Trophoblast cell (in vitro differentiated cells and primary cell): Measurements from ENCODE around the gene CCR3.
A peak's percentile ranks its signal among the peaks of the same experiment; 100 is the strongest.

Source experiments
- DNase-seq, 2 donors: peaks; one replicate each; pipeline ENCODE4 v3.0.0-alpha.2; 2016
- H2AFZ ChIP-seq: 2 replicates; pipeline ENCODE4 v1.6.1; 2013; ENCODE audit warnings: low read length, moderate library complexity, mild to moderate bottlenecking; ENCODE audit not compliant: insufficient read depth, poor library complexity
- H2AK5ac ChIP-seq: 2 replicates; pipeline ENCODE4 v1.6.1; 2013; ENCODE audit warnings: mild to moderate bottlenecking, low read length
- H2BK120ac ChIP-seq: 2 replicates; pipeline ENCODE4 v1.6.1; 2013; ENCODE audit warnings: low read length, mild to moderate bottlenecking, moderate library complexity; ENCODE audit not compliant: insufficient read depth, poor library complexity
- H2BK12ac ChIP-seq: 2 replicates; pipeline ENCODE4 v1.6.1; 2013; ENCODE audit warnings: mild to moderate bottlenecking, low read length, moderate library complexity
- H2BK5ac ChIP-seq: 2 replicates; pipeline ENCODE4 v1.6.1; 2013; ENCODE audit warnings: low read length, low read depth, moderate library complexity, mild to moderate bottlenecking; ENCODE audit not compliant: poor library complexity
- H3K14ac ChIP-seq: 2 replicates; pipeline ENCODE4 v1.6.1; 2013; ENCODE audit warnings: mild to moderate bottlenecking, low read length
- H3K18ac ChIP-seq: 2 replicates; pipeline ENCODE4 v1.6.1; 2013; ENCODE audit warnings: mild to moderate bottlenecking, low read length
- H3K23ac ChIP-seq: 2 replicates; pipeline ENCODE4 v1.6.1; 2013; ENCODE audit warnings: low read length
- H3K27ac ChIP-seq: 2 replicates; pipeline ENCODE4 v1.5.1; 2013; ENCODE audit warnings: low read depth, mild to moderate bottlenecking, inconsistent platforms, low read length, moderate library complexity
- H3K27me3 ChIP-seq: 2 replicates; pipeline ENCODE4 v1.6.1; 2013; ENCODE audit warnings: inconsistent platforms, mild to moderate bottlenecking, low read length, moderate library complexity; ENCODE audit not compliant: insufficient read depth
- H3K36me3 ChIP-seq, 2 experiments: 1 replicate in 1 of 2; 2 replicates in 1 of 2; pipeline ENCODE4 v1.6.1; 2013; ENCODE audit warnings: low read length in 2 of 2, mild to moderate bottlenecking in 2 of 2, moderate library complexity in 1 of 2; ENCODE audit not compliant: insufficient read depth in 2 of 2, control insufficient read depth in 1 of 2
- H3K4ac ChIP-seq: 2 replicates; pipeline ENCODE4 v1.6.1; 2013; ENCODE audit warnings: low read depth, mild to moderate bottlenecking, low read length, moderate library complexity
- H3K4me1 ChIP-seq, 2 experiments: 1 replicate in 1 of 2; 2 replicates in 1 of 2; pipeline ENCODE4 v1.6.1; 2013; ENCODE audit warnings: low read length in 2 of 2, mild to moderate bottlenecking in 2 of 2, moderate library complexity in 1 of 2; ENCODE audit not compliant: insufficient read depth in 2 of 2, control insufficient read depth in 1 of 2
- H3K4me2 ChIP-seq: 2 replicates; pipeline ENCODE4 v1.6.1; 2013; ENCODE audit warnings: inconsistent platforms, mild to moderate bottlenecking, low read length, moderate library complexity
- H3K4me3 ChIP-seq: 2 replicates; pipeline ENCODE4 v1.5.1; 2013; ENCODE audit warnings: mild to moderate bottlenecking, low read depth, low read length, inconsistent platforms
- H3K79me1 ChIP-seq: one replicate; pipeline ENCODE4 v1.6.1; 2013; ENCODE audit warnings: low read length
- H3K79me2 ChIP-seq: 2 replicates; pipeline ENCODE4 v1.6.1; 2013; ENCODE audit warnings: low read length, mild to moderate bottlenecking; ENCODE audit not compliant: control insufficient read depth, insufficient read depth, poor library complexity
- H3K9ac ChIP-seq: 2 replicates; pipeline ENCODE4 v1.6.1; 2013; ENCODE audit warnings: mild to moderate bottlenecking, low read length
- H3K9me3 ChIP-seq: 2 replicates; pipeline ENCODE4 v1.6.1; 2013; ENCODE audit warnings: low read depth, mild to moderate bottlenecking, control low read depth, inconsistent platforms, low read length; ENCODE audit not compliant: insufficient read depth
- H4K12ac ChIP-seq: 2 replicates; pipeline ENCODE4 v1.6.1; 2013; ENCODE audit warnings: low read depth, mild to moderate bottlenecking, low read length, moderate library complexity
- H4K8ac ChIP-seq: 2 replicates; pipeline ENCODE4 v1.6.1; 2013; ENCODE audit warnings: low read depth, mild to moderate bottlenecking, low read length, moderate library complexity
- H4K91ac ChIP-seq: one replicate; pipeline ENCODE4 v1.6.1; 2013; ENCODE audit warnings: low read depth, mild to moderate bottlenecking, low read length, moderate library complexity
- WGBS: extraction: QIAGEN DNeasy Blood & Tissue Kit; methylation state at CpG from one replicate; pipeline ENCODE4 v1.1.7; 2013; ENCODE audit warnings: missing lambda C conversion rate; ENCODE audit not compliant: insufficient read length, insufficient coverage; ENCODE audit errors: extremely low coverage; 5-methylcytosine and 5-hydroxymethylcytosine counted together

CCR3 gene

GRCh38 chr3:46278816-46279672, 36.8 kb downstream of the CCR3 start:
- Histone ChIP-seq H3K79me1 (no peaks in the 10 kb centered on the region), H4K12ac (no peak overlapping the region), H3K4ac (no peak overlapping the region), H3K4me2 (no peak overlapping the region), H3K18ac (no peak overlapping the region), H4K8ac (no peak overlapping the region), H3K36me3 (no peaks in the 10 kb centered on the region), H4K91ac (no peak overlapping the region), H2BK5ac (no peak overlapping the region), H3K79me2 (no peaks in the 10 kb centered on the region), H3K27ac (no peak overlapping the region), H2AK5ac (no peak overlapping the region), H3K4me3 (no peak overlapping the region), H2AFZ (no peak overlapping the region), H3K9me3 (peaks cover 2% of the 10 kb centered on the region), H3K14ac (no peak overlapping the region), H2BK12ac (no peak overlapping the region), H3K9ac (no peak overlapping the region), H2BK120ac (no peak overlapping the region), H3K23ac (no peak overlapping the region), H3K4me1 (no peaks in the 10 kb centered on the region), H3K27me3 (no peaks in the 10 kb centered on the region)
- DNase-seq = no peak
- WGBS = no CpG with 5 or more reads among the region's 3 CpGs

- Histone ChIP-seq H3K4me3 (no peak overlapping the region), H3K27ac (no peak overlapping the region), H2BK12ac (no peak overlapping the region), H2BK5ac (no peak overlapping the region), H4K12ac (no peak overlapping the region), H3K23ac (no peak overlapping the region), H2BK120ac (no peak overlapping the region), H3K79me2 (no peaks in the 10 kb centered on the region), H3K27me3 (no peaks in the 10 kb centered on the region), H4K8ac (no peak overlapping the region), H2AFZ (no peak overlapping the region), H3K36me3 (no peaks in the 10 kb centered on the region), H3K9ac (no peak overlapping the region), H3K18ac (no peak overlapping the region), H2AK5ac (no peak overlapping the region), H3K4ac (no peak overlapping the region), H3K14ac (no peak overlapping the region), H3K4me2 (no peak overlapping the region), H4K91ac (no peak overlapping the region), H3K9me3 (peaks cover 2% of the 10 kb centered on the region), H3K79me1 (no peaks in the 10 kb centered on the region), H3K4me1 (no peaks in the 10 kb centered on the region)
- peak in 1 of 2 donors; percentile 9 for DNase-seq
- WGBS = no CpG with 5 or more reads among the region's 5 CpGs
These were observed 38.0 kb downstream of the CCR3 start for GRCh38 chr3:46280105-46280797.

DNA sequence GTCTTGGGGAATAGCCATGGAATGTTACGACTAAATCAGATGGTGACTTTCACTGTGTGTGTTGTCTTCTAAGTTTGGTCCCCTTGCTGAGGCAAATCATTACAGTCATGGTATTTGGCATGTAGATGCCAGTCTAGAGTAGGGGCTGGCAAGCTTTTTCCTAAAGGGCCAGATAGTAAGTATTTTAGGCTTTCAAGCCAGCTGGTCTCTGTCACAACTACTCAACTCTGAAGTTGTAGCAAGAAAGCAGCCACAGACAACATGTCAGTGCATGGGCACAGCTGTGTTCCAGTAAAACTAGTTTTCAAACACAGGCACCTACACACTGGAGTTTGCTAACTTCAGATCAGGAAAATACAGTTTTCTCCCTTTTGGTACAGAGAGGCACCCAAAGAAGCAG, 39.3 kb downstream of the CCR3 start:
- no peak overlapping the region for H2BK5ac ChIP-seq
- H2BK120ac ChIP-seq = no peak overlapping the region
- no peak overlapping the region for H2BK12ac ChIP-seq
- no peak overlapping the region for H3K14ac ChIP-seq
- H3K79me2 ChIP-seq = no peaks in the 10 kb centered on the region
- H4K12ac ChIP-seq = no peak overlapping the region
- H2AK5ac ChIP-seq = no peak overlapping the region
- no peak overlapping the region for H3K9ac ChIP-seq
- H3K9me3 ChIP-seq = peaks cover 2% of the 10 kb centered on the region
- no peak overlapping the region for H3K18ac ChIP-seq
- no peaks in the 10 kb centered on the region for H3K36me3 ChIP-seq
- H2AFZ ChIP-seq = no peak overlapping the region
- H3K4me2 ChIP-seq = no peak overlapping the region
- no peak overlapping the region for H3K4me3 ChIP-seq
- WGBS = no CpG with 5 or more reads among the region's 1 CpG
- no peaks in the 10 kb centered on the region for H3K4me1 ChIP-seq
- H3K4ac ChIP-seq = no peak overlapping the region
- H4K91ac ChIP-seq = no peak overlapping the region
- no peak overlapping the region for H3K23ac ChIP-seq
- DNase-seq = no peak
- no peak overlapping the region for H3K27ac ChIP-seq
- H4K8ac ChIP-seq = no peak overlapping the region
- H3K27me3 ChIP-seq = no peaks in the 10 kb centered on the region
- no peaks in the 10 kb centered on the region for H3K79me1 ChIP-seq

GRCh38 chr3:46282041-46282440, 39.8 kb downstream of the CCR3 start:
- Histone ChIP-seq H3K27me3 (no peaks in the 10 kb centered on the region), H3K14ac (no peak overlapping the region), H2AFZ (no peak overlapping the region), H3K36me3 (no peaks in the 10 kb centered on the region), H3K27ac (no peak overlapping the region), H3K4ac (no peak overlapping the region), H3K18ac (no peak overlapping the region), H3K4me3 (no peak overlapping the region), H3K79me1 (no peaks in the 10 kb centered on the region), H4K12ac (no peak overlapping the region), H3K23ac (no peak overlapping the region), H3K9me3 (peaks cover 1% of the 10 kb centered on the region), H2BK5ac (no peak overlapping the region), H3K4me2 (no peak overlapping the region), H3K9ac (no peak overlapping the region), H4K8ac (no peak overlapping the region), H3K4me1 (no peaks in the 10 kb centered on the region), H4K91ac (no peak overlapping the region), H2BK120ac (no peak overlapping the region), H2BK12ac (no peak overlapping the region), H3K79me2 (no peaks in the 10 kb centered on the region), H2AK5ac (no peak overlapping the region)
- WGBS = no CpG with 5 or more reads among the region's 4 CpGs
- DNase-seq = no peak
